Measurements from ENCODE around the gene FAM193B.

FAM193B gene

GRCh38 chr5:177478711-177479646 is 75.4 kb downstream of the FAM193B start:
- peak overlapping the region; percentile 1 for H3K4me3 Mint-ChIP-seq
- no peaks in the 10 kb centered on the region for H3K9me3 Mint-ChIP-seq
- H3K4me1 Mint-ChIP-seq (ENCODE audit: low read depth): peaks cover 36% of the 10 kb centered on the region
- no peak for DNase-seq (ENCODE audit: low spot score)
- H3K36me3 Mint-ChIP-seq (ENCODE audit: low read depth): peaks cover 7% of the 10 kb centered on the region
- H3K27me3 Mint-ChIP-seq (ENCODE audit: low read depth): peaks cover 7% of the 10 kb centered on the region
- H3K27ac Mint-ChIP-seq: peak overlapping the region; percentile 85

GRCh38 chr5:177477701-177478477 is 76.5 kb downstream of the FAM193B start:
- no peak overlapping the region for H3K4me3 Mint-ChIP-seq
- peaks cover 7% of the 10 kb centered on the region for H3K36me3 Mint-ChIP-seq (ENCODE audit: low read depth)
- peaks cover 38% of the 10 kb centered on the region for H3K4me1 Mint-ChIP-seq (ENCODE audit: low read depth)
- no peak overlapping the region for H3K27ac Mint-ChIP-seq
- H3K27me3 Mint-ChIP-seq (ENCODE audit: low read depth): peaks cover 9% of the 10 kb centered on the region
- DNase-seq (ENCODE audit: low spot score): no peak
- H3K9me3 Mint-ChIP-seq: no peaks in the 10 kb centered on the region

GRCh38 chr5:177476531-177477233 is 77.7 kb downstream of the FAM193B start:
- H3K4me1 Mint-ChIP-seq (ENCODE audit: low read depth): peaks cover 39% of the 10 kb centered on the region
- DNase-seq (ENCODE audit: low spot score): no peak
- H3K27me3 Mint-ChIP-seq (ENCODE audit: low read depth): peaks cover 9% of the 10 kb centered on the region
- no peaks in the 10 kb centered on the region for H3K9me3 Mint-ChIP-seq
- no peak overlapping the region for H3K27ac Mint-ChIP-seq
- H3K36me3 Mint-ChIP-seq (ENCODE audit: low read depth): peaks cover 3% of the 10 kb centered on the region
- H3K4me3 Mint-ChIP-seq: no peak overlapping the region

DNA sequence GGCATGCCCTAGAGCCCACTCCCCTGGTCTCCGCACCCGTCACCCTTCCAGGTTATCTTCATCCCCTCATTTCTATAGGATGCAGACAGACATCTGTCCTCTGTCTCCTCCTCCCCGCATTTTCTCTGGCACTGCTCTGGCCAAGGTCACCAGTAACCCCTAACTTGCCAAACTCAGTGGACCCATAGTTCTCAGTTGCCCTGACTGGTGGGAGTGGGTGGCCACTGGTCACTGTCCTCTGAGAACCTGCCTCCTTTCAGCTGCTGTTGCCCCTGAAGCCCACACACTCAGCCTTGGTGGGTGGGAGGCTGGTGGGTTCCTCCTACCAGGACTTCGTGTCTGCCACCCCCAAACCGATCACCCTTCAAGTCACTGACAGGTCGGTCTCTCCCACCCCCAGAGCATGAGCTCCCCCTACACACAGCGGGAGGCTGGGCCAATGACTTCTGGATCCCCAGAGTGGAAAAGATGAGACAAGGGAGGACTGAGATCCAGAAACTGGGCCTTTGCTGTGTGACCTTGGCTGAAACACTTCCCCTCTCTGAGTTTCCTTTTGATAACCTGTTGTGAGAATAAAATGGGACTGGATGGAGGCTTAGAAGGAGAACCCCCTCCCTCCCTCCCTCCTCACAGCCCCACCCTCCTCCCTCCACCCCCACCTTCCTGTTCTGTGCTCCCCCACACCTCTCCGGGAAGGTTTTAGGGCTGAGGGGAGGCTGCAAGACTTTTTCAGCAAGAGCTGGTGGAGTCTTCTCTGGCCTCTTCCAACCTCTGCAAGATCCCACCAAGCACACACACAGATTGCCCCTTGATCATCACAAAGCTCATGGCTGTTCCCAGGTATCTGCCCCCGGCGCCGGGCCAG is 78.6 kb downstream of the FAM193B start:
- peaks cover 42% of the 10 kb centered on the region for H3K4me1 Mint-ChIP-seq (ENCODE audit: low read depth)
- no peaks in the 10 kb centered on the region for H3K9me3 Mint-ChIP-seq
- peak overlapping the region; percentile 52 for H3K27ac Mint-ChIP-seq
- H3K27me3 Mint-ChIP-seq (ENCODE audit: low read depth): peaks cover 9% of the 10 kb centered on the region
- DNase-seq (ENCODE audit: low spot score): no peak
- H3K4me3 Mint-ChIP-seq: peak overlapping the region; percentile 11
- H3K36me3 Mint-ChIP-seq (ENCODE audit: low read depth): peaks cover 3% of the 10 kb centered on the region

GRCh38 chr5:177474846-177475562 is 79.4 kb downstream of the FAM193B start:
- peaks cover 9% of the 10 kb centered on the region for H3K27me3 Mint-ChIP-seq (ENCODE audit: low read depth)
- peaks cover 3% of the 10 kb centered on the region for H3K36me3 Mint-ChIP-seq (ENCODE audit: low read depth)
- DNase-seq (ENCODE audit: low spot score): no peak
- peak overlapping the region; percentile 26 for H3K27ac Mint-ChIP-seq
- peaks cover 40% of the 10 kb centered on the region for H3K4me1 Mint-ChIP-seq (ENCODE audit: low read depth)
- no peaks in the 10 kb centered on the region for H3K9me3 Mint-ChIP-seq
- H3K4me3 Mint-ChIP-seq: peak overlapping the region; percentile 83

DNA sequence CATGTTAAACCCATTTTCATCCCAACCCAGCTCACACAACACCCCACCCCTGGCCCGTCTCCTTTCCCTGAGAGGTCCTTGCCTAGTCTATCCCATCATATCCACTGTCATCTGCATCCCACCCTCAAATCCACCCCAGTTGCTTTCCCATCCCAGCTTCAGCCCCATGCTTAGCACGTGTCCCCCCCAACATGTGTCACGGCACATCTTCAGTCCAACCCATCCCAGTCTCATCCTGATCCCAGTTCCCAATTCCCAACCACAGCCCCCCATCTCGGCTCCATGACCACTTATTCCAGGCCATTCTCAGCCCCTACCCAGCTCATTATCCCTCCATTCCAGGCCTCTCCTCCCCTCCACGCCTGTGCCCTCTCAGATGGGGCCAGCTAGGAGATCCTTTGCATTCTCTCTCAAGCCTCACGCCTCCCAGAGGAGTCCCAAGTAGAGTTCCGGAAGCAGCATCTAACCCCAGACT is 80.3 kb downstream of the FAM193B start:
- Mint-ChIP-seq H3K4me3 (peak overlapping the region; percentile 83), H3K9me3 (no peaks in the 10 kb centered on the region), H3K27ac (peak overlapping the region; percentile 62), H3K36me3 (ENCODE audit: low read depth) (peaks cover 3% of the 10 kb centered on the region), H3K27me3 (ENCODE audit: low read depth) (peaks cover 9% of the 10 kb centered on the region), H3K4me1 (ENCODE audit: low read depth) (peaks cover 31% of the 10 kb centered on the region)
- DNase-seq (ENCODE audit: low spot score): no peak

GRCh38 chr5:177473443-177474001 is 80.8 kb downstream of the FAM193B start, which contains the start of gene DBN1:
Gene DBN1, minus strand, starts transcription at chr5:177473634. Its CDS starts 113 bp downstream, at chr5:177473521.
- no peak for DNase-seq (ENCODE audit: low spot score)
- Mint-ChIP-seq H3K27me3 (ENCODE audit: low read depth) (peaks cover 9% of the 10 kb centered on the region), H3K36me3 (ENCODE audit: low read depth) (peaks cover 3% of the 10 kb centered on the region), H3K4me1 (ENCODE audit: low read depth) (peaks cover 26% of the 10 kb centered on the region), H3K27ac (peak within 1 kb of the TSS; percentile 62), H3K4me3 (peak within 1 kb of the TSS; percentile 83), H3K9me3 (no peaks in the 10 kb centered on the region)

GRCh38 chr5:177472460-177473442 is 81.6 kb downstream of the FAM193B start:
- Mint-ChIP-seq H3K4me3 (peak overlapping the region; percentile 49), H3K4me1 (ENCODE audit: low read depth) (peaks cover 26% of the 10 kb centered on the region), H3K36me3 (ENCODE audit: low read depth) (peaks cover 3% of the 10 kb centered on the region), H3K27ac (no peak overlapping the region), H3K27me3 (ENCODE audit: low read depth) (peaks cover 9% of the 10 kb centered on the region), H3K9me3 (no peaks in the 10 kb centered on the region)
- DNase-seq (ENCODE audit: low spot score): peak; percentile 60

DNA sequence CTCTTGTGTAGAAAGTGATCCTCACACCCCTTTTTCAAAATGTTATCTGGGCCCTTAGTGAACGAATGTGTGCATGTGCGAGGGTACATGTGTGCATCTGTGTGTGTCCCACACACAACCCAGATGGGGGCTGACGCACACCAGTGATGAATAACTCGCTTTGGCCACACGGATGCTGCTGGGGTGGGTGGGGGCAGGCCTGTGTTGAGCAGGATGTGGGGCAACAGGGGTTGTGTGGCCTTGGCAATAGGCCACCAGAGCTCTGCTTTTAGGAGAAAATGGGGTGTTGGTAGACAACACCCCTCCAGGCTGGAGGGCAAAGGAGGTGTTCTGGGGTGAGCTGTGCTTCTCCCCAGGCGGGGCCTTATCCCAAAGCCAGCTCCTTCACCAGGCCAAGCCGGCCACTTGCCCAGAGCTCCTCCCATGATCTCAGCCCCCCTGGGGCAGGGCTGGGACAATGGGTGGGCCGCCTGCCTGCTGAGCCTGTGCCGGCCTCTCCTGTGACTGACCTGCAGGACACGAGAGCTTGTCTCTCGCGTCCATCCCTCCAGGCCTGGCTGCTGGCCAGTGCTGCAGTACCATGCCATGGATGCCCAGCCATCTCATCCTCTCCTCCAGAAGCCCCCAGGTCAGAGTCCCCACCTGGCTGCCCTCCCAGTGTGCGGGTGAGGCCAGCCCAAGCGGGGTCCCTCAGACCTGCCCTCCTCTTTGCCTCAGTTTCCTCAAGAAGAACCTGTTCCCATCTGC is 82.6 kb downstream of the FAM193B start:
- Mint-ChIP-seq H3K4me3 (peak overlapping the region; percentile 49), H3K4me1 (ENCODE audit: low read depth) (peaks cover 26% of the 10 kb centered on the region), H3K27ac (no peak overlapping the region), H3K36me3 (ENCODE audit: low read depth) (peaks cover 3% of the 10 kb centered on the region), H3K9me3 (no peaks in the 10 kb centered on the region), H3K27me3 (ENCODE audit: low read depth) (peaks cover 9% of the 10 kb centered on the region)
- no peak for DNase-seq (ENCODE audit: low spot score)

DNA sequence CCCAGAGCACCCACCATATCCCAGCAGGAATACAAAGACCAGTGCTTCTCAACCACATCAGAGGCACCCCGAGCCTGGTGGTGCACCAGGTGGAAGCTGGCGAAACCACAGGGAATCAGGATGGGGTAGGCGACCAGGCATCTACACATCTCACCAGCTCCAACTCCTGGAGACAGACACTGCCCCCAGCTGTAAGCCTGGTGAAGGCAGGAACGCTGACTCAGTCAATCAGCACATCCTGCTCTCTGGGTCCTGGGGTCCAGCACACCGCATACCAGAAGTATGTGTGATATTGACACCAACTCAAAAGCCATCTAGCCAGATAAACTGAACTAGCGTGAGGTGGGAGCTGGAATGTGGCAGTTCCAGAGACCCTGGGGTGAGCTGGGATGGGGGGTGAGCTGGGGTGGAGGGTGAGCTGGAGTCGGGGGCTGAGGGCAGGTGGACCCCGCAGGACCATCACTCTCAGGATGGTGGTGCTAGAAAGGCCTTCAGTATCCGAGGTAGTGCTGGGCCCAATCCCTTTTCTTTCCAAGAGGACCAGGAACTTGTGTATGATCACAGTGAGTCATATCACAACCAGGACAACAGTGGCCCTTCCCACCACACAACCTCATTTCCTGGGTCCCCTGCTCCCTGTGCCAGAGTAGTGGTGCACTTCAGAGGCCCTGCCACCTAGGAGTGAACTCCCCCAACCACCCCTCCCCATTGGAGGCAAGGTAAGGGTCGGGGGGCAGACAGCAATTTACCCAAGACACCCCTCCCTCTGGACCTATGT is 83.4 kb downstream of the FAM193B start:
- Mint-ChIP-seq H3K36me3 (ENCODE audit: low read depth) (peaks cover 3% of the 10 kb centered on the region), H3K4me1 (ENCODE audit: low read depth) (peaks cover 22% of the 10 kb centered on the region), H3K27me3 (ENCODE audit: low read depth) (peaks cover 9% of the 10 kb centered on the region), H3K27ac (no peak overlapping the region), H3K9me3 (no peaks in the 10 kb centered on the region), H3K4me3 (no peak overlapping the region)
- no peak for DNase-seq (ENCODE audit: low spot score)

Measured in T-helper 2 cell treated with Interferon-gamma antibody and Interleukin-4, amounts not matched to agents 5 μg/mL and 100 μg/mL, for 36 hours (primary cell).